Activated T-helper 1 cell treated with anti-CD3 and anti-CD28 coated beads, Interleukin-12 subunit alpha, Interleukin-12 subunit beta, Interleukin-2, Interleukin-4 antibody, amounts not matched to agents 30 ng/mL and 10 ng/mL and 1 ng/mL, durations not matched to agents 14 hours and 24 hours and 36 hours (primary cell): Measurements from ENCODE around the gene FLG. TPM values are rescaled to one million over a fixed set of nuclear protein-coding genes. Genes with fewer than 3 reads are reported as not detected.

Experiments used
- total RNA-seq: library from RNA; stranded (reverse); gene quantifications from 2 replicates; pipeline ENCODE4 v1.2.3, GENCODE V29; 2022

Gene FLG
- total RNA-seq, 1 donor from 2014 or later = not detected

Other genes with a start within 250 kb of the FLG start
- gene TCHHL1, start 236.2 kb downstream of the FLG start, total RNA-seq = not detected in 2 replicates
- gene TCHH, start 209.8 kb downstream of the FLG start, total RNA-seq = not detected in 2 replicates
- gene RPTN, start 166.0 kb downstream of the FLG start, total RNA-seq = not detected in 2 replicates
- gene HRNR, start 101.0 kb downstream of the FLG start, total RNA-seq = not detected in 2 replicates
- gene FLG2, start 34.8 kb upstream of the FLG start, total RNA-seq = not detected in 2 replicates
- gene CRNN, start 89.0 kb upstream of the FLG start, total RNA-seq = not detected in 2 replicates
- not detected in 2 replicates for gene LCE5A, start 185.6 kb upstream of the FLG start, total RNA-seq
- gene CRCT1, start 189.2 kb upstream of the FLG start, total RNA-seq = not detected in 2 replicates
- gene LCE3E, start 241.5 kb upstream of the FLG start, total RNA-seq = not detected in 2 replicates